H1 (cell line): Measurements from ENCODE around the gene RPA3.

Source experiments
- FOSL1 ChIP-seq: IDR thresholded peaks from 2 replicates; pipeline ENCODE4 v1.6.1; 2011; ENCODE audit warnings: mild to moderate bottlenecking, low read depth, low read length, moderate library complexity; ENCODE audit not compliant: insufficient read depth
- SP1 ChIP-seq: IDR thresholded peaks from 2 replicates; pipeline ENCODE4 v1.6.1; 2011; ENCODE audit warnings: low read depth, low read length
- TF ChIP-seq, protein P1 (sequence below), 3 experiments: IDR thresholded peaks; 1 replicate in 2 of 3; 2 replicates in 1 of 3; pipeline versions ENCODE4 v1.5.1 to v1.6.1; 2011; ENCODE audit warnings: low read length in 3 of 3, mild to moderate bottlenecking in 3 of 3, inconsistent platforms in 2 of 3, low read depth in 1 of 3, moderate library complexity in 1 of 3; ENCODE audit not compliant: insufficient read depth in 1 of 3; ENCODE audit errors: control extremely low read depth in 1 of 3

- TF ChIP-seq, protein P1, sequence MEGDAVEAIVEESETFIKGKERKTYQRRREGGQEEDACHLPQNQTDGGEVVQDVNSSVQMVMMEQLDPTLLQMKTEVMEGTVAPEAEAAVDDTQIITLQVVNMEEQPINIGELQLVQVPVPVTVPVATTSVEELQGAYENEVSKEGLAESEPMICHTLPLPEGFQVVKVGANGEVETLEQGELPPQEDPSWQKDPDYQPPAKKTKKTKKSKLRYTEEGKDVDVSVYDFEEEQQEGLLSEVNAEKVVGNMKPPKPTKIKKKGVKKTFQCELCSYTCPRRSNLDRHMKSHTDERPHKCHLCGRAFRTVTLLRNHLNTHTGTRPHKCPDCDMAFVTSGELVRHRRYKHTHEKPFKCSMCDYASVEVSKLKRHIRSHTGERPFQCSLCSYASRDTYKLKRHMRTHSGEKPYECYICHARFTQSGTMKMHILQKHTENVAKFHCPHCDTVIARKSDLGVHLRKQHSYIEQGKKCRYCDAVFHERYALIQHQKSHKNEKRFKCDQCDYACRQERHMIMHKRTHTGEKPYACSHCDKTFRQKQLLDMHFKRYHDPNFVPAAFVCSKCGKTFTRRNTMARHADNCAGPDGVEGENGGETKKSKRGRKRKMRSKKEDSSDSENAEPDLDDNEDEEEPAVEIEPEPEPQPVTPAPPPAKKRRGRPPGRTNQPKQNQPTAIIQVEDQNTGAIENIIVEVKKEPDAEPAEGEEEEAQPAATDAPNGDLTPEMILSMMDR (IDR thresholded peaks at IDR 0.05; ENCODE audit: control extremely low read depth in 1 of 3, insufficient read depth in 1 of 3, low read depth in 1 of 3, low read length in 3 of 3), result no peak
- TF ChIP-seq FOSL1 (no peak), SP1 (no peak)
Measured at GRCh38 chr7:7618410-7618809, 100.0 kb downstream of the RPA3 start.
